VCaP (cell line): ENCODE measurements around the gene WDR91.

ENCODE experiments used
- H3K27ac ChIP-seq: fragments of 450-650 bp; 2 replicates; pipeline ENCODE4 v1.5.1; 2017
- TF ChIP-seq, protein P1 (sequence below): fragments of 450-650 bp; conservative IDR thresholded peaks from 2 replicates; pipeline ENCODE4 v1.5.1; 2017; ENCODE audit warnings: mild to moderate bottlenecking, moderate library complexity

The WDR91 gene

DNA sequence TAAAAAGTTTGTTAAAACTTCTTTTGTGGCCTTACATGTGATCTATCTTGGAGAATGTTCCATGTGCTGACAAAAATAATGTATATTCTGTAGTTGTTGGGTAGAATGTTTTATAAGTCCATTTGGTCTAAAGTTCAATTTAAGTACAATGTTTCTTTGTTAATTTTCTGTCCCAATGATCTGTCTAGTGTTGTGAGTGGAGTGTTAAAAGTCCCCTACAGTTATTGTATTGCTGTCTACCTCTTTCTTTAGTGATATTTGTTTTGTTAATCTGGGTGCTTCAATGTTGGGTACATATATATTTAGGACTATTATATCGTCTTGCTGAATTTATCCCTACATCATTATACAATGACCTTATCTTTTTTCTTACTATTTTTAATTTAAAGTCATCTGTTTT lies 56.6 kb downstream of the WDR91 start:
- no peak overlapping the region for H3K27ac ChIP-seq
- TF ChIP-seq, protein P1, sequence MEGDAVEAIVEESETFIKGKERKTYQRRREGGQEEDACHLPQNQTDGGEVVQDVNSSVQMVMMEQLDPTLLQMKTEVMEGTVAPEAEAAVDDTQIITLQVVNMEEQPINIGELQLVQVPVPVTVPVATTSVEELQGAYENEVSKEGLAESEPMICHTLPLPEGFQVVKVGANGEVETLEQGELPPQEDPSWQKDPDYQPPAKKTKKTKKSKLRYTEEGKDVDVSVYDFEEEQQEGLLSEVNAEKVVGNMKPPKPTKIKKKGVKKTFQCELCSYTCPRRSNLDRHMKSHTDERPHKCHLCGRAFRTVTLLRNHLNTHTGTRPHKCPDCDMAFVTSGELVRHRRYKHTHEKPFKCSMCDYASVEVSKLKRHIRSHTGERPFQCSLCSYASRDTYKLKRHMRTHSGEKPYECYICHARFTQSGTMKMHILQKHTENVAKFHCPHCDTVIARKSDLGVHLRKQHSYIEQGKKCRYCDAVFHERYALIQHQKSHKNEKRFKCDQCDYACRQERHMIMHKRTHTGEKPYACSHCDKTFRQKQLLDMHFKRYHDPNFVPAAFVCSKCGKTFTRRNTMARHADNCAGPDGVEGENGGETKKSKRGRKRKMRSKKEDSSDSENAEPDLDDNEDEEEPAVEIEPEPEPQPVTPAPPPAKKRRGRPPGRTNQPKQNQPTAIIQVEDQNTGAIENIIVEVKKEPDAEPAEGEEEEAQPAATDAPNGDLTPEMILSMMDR: no peak

DNA sequence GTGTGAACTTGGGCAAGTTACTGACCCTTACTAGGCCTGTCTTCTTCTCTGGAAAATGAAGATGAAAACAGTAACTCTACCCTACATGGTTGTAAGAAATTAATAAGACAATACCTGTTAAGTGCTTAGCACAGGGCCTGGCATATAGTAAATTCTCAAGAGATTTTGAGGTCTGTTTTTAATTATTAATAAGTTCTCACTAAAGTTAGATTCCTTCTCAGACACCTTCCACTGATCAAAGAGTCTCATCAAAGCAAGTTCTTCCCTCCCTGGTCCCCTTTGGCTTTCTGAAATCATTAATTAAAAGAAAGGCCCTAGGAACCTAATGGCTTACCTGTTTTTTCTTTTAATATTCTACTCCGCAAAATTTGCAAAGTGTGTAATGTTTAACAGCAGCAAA lies 58.9 kb downstream of the WDR91 start:
- TF ChIP-seq, protein P1: no peak
- no peak overlapping the region for H3K27ac ChIP-seq

DNA sequence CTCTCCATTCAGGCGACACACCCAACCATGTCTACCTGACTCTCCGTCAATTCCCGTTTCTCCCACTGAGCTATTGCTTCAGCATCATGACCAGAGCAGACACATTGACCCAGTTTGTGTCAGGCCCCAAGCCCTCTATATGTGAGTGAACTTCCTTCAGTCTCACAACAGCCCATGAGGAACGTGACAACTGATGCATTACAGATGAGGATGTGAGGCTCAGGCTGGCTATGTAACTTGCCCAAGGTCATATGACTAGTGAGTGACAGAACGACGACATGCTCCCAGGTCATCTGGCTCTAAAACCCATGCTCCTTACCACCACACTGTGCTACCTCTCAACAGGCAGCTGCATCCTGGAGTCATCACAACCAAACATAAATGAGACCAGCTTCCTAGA lies 59.8 kb downstream of the WDR91 start:
- no peak overlapping the region for H3K27ac ChIP-seq
- TF ChIP-seq, protein P1: no peak

DNA sequence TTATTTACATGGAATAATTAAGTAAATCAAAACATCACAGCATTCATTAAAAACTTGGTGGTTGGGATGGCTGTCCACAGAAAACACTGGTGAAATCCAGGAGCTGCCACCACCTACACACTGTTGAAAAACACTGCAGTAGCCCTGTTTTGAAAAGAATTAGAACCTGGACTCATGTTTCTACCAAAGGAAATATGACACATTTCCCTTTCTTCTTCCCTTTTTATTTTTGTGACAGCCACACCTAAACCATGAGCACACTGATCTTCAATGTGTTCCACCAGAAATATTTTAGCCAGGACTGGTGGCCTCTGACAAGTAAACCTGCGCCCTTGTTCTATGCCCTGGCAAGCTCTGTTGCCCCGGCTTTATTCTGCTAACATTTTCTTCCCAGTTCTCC lies 60.2 kb downstream of the WDR91 start:
- H3K27ac ChIP-seq: no peak overlapping the region
- TF ChIP-seq, protein P1: no peak

DNA sequence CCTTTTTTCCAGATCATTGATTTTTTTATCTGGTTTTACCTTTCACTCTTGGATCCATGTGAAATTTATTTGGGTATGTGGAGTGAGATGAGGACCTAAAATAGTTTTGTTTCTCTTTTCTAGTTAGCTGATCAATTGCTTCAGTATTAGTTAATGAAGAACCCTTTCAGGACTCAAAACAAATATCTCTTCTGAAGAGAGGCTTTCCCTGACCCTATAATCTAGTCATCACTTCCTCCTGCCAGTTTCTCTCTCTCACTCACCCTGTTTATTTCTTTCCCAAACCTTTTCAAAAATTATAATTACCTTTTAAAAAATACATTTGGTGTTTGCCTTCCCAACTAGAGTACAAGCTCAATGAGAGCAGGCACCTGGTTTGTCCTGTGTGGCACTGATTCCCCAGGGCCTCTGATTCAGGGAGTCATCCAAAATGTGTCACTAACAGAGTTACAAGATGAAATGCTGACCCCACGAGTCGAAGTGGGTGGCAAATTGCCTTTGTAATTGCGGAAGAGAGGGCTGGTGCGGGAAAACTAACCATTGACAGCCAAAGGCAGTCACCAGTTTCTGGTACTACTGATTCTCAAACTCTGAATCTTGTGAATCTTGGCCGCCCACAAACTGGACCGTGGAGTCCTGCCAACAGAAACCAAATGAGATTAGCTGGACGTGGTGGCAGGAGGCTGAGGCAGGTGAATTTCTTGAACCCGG lies 61.1 kb downstream of the WDR91 start:
- no peak overlapping the region for H3K27ac ChIP-seq
- TF ChIP-seq, protein P1: no peak

DNA sequence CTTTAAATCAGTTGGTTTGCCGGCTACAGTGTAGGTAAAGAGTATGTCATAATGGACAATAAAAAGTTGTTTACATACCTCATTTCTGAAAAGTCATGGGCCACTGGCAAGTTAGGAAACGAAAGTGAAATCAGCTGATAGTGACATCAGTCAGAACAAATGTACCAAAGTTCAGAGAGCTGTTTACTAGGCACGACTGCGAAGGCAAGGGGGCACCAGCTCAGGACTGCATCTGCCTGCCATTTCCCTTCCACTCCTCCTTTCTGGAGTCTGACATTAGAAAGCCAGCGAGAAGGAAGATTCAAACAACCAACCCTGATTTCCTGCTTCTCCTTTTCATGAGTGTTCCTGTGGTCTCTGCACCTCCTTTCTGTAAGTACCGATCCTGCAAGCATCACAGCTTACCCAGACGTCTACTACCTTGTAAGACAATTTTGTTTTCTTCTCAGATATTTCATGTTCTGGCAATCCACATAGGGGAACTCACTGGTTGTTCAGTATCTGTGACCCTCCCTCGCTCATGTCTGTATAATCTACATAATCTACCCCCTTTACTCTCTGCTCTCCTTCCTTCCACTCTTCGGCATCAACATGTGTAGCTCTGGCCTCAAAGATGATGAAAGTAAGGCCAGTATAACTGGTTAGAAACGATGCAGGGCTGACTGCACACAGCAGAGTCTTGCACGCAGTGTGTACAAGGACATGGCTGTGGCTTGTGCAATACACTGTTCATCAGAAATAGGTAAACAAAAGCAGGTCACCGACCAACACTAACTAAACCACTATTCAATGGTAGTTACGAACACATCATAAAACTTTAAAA lies 63.2 kb downstream of the WDR91 start, which contains the start of gene TMEM140:
Gene TMEM140 (plus strand): TSS at position 174 of the 823 bp plus-strand sequence. CDS start 16,370 bp downstream, outside the sequence.
- peak within 1 kb of the TSS; percentile 73 for H3K27ac ChIP-seq
- TF ChIP-seq, protein P1: 0 out of 2 replicates have a peak, but pooled peaks have one; percentile 5

DNA sequence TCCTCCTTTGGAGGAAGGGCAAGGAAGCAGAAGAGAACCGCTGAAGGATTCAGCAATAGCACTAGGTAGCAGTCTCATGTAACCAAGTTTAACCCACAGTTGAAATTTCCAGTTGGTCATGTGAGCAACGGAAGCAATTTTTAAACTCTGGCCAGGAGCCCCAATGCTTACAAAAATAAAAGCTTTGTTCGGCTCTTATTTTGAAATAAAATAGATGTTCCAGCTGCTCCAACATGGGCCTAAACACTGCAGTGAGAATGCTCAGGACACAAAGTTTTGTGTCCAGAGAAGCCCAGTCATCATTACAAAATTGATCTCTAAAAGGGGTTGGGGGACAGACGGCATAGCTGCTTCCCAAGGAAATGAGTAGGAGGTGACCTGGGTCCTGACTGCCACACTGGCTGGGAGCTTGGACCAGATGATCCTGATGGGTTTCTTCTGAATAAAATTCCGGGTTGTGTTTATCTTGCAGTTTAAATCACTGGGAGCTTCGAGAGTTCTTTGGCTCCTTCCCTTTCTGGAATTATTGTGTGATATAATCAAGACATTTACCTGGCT lies 63.9 kb downstream of the WDR91 start:
- peak overlapping the region; percentile 73 for H3K27ac ChIP-seq
- TF ChIP-seq, protein P1: no peak
